Heart left ventricle (tissue), 16 donors: ENCODE data around the gene CDH7. TPM values are rescaled to one million over a fixed set of nuclear protein-coding genes. Genes with fewer than 3 reads are reported as not detected.

ENCODE experiments used
- ATAC-seq, 4 donors: fragments of 200-7000 bp; cut with Tn5 transposase; one replicate each; pipeline ENCODE4 v1.9.1; 2020 to 2022; ENCODE audit warnings: moderate library complexity in 4 of 4, mild to moderate bottlenecking in 3 of 4, moderate number of reproducible peaks in 1 of 4
- DNase-seq, 5 donors: peaks; one replicate each; pipeline ENCODE4 v3.0.0-alpha.2; 2020
- H3K27ac ChIP-seq, 12 donors: fragments of 200-600 bp; sonication (generic) in 4 of 12; one replicate each; pipeline versions ENCODE4 v1.5.0 to v1.8.0; 2016 to 2022; ENCODE audit warnings: mild to moderate bottlenecking in 2 of 12
- H3K27me3 ChIP-seq, 9 donors: fragments of 200-600 bp; sonication (generic) in 2 of 9; one replicate each; pipeline versions ENCODE4 v1.5.1 to v1.8.0; 2016 to 2022; ENCODE audit warnings: mild to moderate bottlenecking in 3 of 9
- H3K36me3 ChIP-seq, 9 donors: fragments of 200-600 bp; sonication (generic) in 2 of 9; one replicate each; pipeline versions ENCODE4 v1.5.0 to v1.8.0; 2018 to 2022; ENCODE audit warnings: mild to moderate bottlenecking in 2 of 9
- H3K4me1 ChIP-seq, 12 donors: fragments of 200-600 bp; sonication (generic) in 4 of 12; one replicate each; pipeline versions ENCODE4 v1.5.0 to v1.8.0; 2016 to 2022; ENCODE audit warnings: mild to moderate bottlenecking in 3 of 12
- H3K4me3 ChIP-seq, 12 donors: fragments of 200-600 bp; sonication (generic) in 4 of 12; one replicate each; pipeline versions ENCODE4 v1.5.0 to v1.8.0; 2017 to 2022; ENCODE audit warnings: mild to moderate bottlenecking in 9 of 12, moderate library complexity in 4 of 12
- H3K9me3 ChIP-seq, 12 donors: fragments of 200-600 bp; sonication (generic) in 4 of 12; one replicate each; pipeline versions ENCODE4 v1.5.0 to v1.8.0; 2016 to 2022; ENCODE audit warnings: mild to moderate bottlenecking in 1 of 12
- POLR2A ChIP-seq, 2 donors: fragments of 450-650 bp; IDR thresholded peaks; one replicate each; pipeline ENCODE4 v1.6.1; 2017; ENCODE audit warnings: antibody characterized with exemption in 2 of 2, mild to moderate bottlenecking in 2 of 2, moderate library complexity in 2 of 2
- WGBS, 4 donors: extraction: QIAGEN DNeasy Blood & Tissue Kit in 2 of 4; methylation state at CpG; one replicate each; pipeline versions ENCODE4 v1.1.5 to v1.1.7; 2013 to 2018; 5-methylcytosine and 5-hydroxymethylcytosine counted together
- intact Hi-C, 10 donors: fragments of 100-400 bp; cut with DNase I; formaldehyde crosslinking; loops; one replicate each; pipeline versions ENCODE4 v1.11.1 to v1.14.2; 2022
- polyA plus RNA-seq, 2 donors: library from polyadenylated mRNA; stranded (reverse); fragments of 200-250 nt; gene quantifications; one replicate each; pipeline ENCODE4 v1.2.3, GENCODE V29; 2013
- total RNA-seq, 9 donors: library from RNA; depleted of rRNA in 2 of 9; stranded (reverse); fragments of >200 nt in 2 of 9; fragmentation: NEBNext Ultra II Directional in 3 of 9; extraction: Animal tissue kit (Norgen Biotek cat#: 25700) in 3 of 9; gene quantifications; one replicate each; pipeline versions ENCODE4 v1.1.0 to v1.2.4, GENCODE V29; 2016 to 2023
- TF ChIP-seq, protein P1 (sequence below), 12 donors: fragments of 200-600 bp; sonication (generic) in 4 of 12; IDR thresholded peaks; one replicate each; pipeline versions ENCODE4 v1.5.0 to v1.8.0; 2018 to 2022; ENCODE audit warnings: antibody characterized with exemption in 12 of 12, mild to moderate bottlenecking in 5 of 12
- donor health status: ischemic (EF 13 %, LVEDD 7.1; RV severe dilation, severe dysfunction).
- donor health status: healthy with polysubstance abuse.
- donor health status: DM: no; HTN: yes; CAD: no.
- donor health status: DM: no; HTN: no; CAD: no.
- donor health status: ischemic (EF 25% LVEDD 6.9; RV normal size, moderate dysfunction).
- donor health status: ischemic (EF 25% LVEDD 5.7; RV mildly dilated, moderate dysfunction).
- donor health status: healthy.
- donor health status: DM: yes; HTN: yes; CAD: no.
- donor health status: ischemic (EF 35%, LVEDD 5.7; RV mildly dilated, moderate dysfunction).
- donor health status: nonischemic (EF 11% LVEDD 7.7; RV severe dilation, severe dysfunction).
- donor health status: DM: yes; HTN: yes; CAD: no.
- donor health status: PGD.
- donor health status: ischemic (EF 29% LVEDD 5.4; RV normal size, mild dysfunction).
- donor health status: nonischemic (EF 23%, LVEDD 6.1; RV moderate dilation, normal function).

Gene CDH7
- total and polyA plus RNA-seq, 11 donors, result 0.04 TPM; not detected in 10

DNA sequence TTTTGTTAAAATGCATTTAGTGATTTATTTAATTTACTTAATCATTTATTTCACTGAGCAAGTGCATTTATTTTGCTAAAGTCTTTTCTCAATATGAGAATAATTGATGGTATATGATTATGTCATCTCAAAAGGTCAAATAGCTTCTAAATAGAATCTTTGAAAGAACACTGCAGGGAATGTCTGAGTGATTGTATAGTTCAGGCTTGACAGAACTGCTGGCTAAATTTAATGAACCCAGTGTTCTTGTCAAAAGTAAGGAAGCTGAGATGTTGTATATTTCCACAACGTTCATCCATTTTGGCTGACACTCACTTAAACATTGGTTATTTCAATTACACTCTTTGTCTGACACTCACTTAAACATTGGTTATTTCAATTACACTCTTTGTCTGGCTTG lies 39.3 kb upstream of the CDH7 start:
- Histone ChIP-seq H3K27ac (no peak overlapping the region), H3K27me3 (no peaks in the 10 kb centered on the region), H3K4me1 (no peaks in the 10 kb centered on the region), H3K9me3 (peaks cover 0 to 8% (median 0%) of the 10 kb centered on the region in 12 donors), H3K36me3 (no peaks in the 10 kb centered on the region), H3K4me3 (no peak overlapping the region)
- intact Hi-C loops, result no loop called here
- no peak for DNase-seq
- no peak for TF ChIP-seq POLR2A (IDR thresholded peaks at IDR 0.05)
- TF ChIP-seq, protein P1, sequence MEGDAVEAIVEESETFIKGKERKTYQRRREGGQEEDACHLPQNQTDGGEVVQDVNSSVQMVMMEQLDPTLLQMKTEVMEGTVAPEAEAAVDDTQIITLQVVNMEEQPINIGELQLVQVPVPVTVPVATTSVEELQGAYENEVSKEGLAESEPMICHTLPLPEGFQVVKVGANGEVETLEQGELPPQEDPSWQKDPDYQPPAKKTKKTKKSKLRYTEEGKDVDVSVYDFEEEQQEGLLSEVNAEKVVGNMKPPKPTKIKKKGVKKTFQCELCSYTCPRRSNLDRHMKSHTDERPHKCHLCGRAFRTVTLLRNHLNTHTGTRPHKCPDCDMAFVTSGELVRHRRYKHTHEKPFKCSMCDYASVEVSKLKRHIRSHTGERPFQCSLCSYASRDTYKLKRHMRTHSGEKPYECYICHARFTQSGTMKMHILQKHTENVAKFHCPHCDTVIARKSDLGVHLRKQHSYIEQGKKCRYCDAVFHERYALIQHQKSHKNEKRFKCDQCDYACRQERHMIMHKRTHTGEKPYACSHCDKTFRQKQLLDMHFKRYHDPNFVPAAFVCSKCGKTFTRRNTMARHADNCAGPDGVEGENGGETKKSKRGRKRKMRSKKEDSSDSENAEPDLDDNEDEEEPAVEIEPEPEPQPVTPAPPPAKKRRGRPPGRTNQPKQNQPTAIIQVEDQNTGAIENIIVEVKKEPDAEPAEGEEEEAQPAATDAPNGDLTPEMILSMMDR (IDR thresholded peaks at IDR 0.05), result no peak
- 41 to 66% (median 46%) methylated on average over 1 of the region's 1 CpG for WGBS, 4 donors
- no peak for ATAC-seq

DNA sequence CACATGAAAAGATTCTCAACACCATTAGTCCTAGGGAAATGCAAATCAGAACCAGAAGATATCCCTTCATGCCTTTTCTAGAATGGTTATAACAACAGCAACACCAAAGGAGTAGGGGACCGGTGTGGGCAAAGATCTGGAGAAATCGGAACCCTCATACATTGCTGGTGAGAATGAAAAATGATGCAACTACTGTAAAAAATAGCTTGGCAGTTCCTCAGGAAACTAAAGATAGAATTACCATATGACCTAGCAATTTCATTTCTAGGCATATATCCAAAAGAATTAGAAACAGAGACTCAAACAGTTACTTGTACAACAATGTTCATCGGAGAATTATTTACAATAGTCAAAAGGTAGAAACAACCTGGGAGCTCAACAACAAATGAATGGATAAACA lies 29.2 kb upstream of the CDH7 start:
- no peak overlapping the region for H3K4me3 ChIP-seq
- TF ChIP-seq POLR2A (IDR thresholded peaks at IDR 0.05), result no peak
- TF ChIP-seq, protein P1 (IDR thresholded peaks at IDR 0.05), result no peak
- WGBS, 4 donors, result 35 to 68% (median 39%) methylated on average over 3 of the region's 3 CpGs

DNA sequence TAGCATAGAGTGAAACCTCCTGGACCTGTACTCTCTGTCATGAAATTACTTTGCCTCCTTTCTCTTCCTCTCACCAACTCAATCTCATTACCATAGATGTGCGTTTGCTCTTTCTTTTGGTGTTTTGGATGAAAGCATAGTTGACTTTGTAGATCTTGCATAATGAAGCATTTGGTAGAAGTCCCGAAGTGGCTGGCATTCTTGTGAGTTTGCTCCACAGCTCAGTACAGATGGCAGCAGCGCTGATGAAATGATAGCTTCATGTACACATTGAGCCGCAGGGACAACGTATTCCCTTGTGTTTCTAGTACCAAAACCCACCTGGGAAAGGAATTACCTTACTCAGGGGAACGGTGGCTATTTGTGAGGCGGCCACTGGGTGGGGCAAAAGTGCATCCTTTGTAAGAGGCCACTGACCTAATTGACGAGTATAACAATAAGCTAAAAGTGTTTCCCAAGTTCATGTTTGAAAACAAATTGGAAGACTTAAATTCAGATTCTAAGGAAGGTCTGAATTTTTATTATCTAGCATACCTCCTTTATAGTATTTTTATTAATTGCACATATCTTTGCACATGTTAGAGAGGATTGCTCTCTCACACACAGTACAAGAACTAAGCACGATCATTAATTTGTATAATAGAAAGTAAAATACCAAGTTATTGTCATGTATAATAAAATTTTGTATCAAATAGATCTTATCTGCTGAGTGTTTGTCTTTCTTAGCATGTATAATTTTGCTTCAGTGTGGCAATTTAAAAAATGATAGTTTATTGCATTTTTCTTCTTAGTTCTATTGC lies 25.4 kb upstream of the CDH7 start:
- 23 to 29% (median 27%) methylated on average over 9 of the region's 9 CpGs for WGBS, 4 donors

More for the DNA sequence above, 29.2 kb upstream of the CDH7 start:
- H3K9me3 ChIP-seq, result peaks cover 0 to 9% (median 0%) of the 10 kb centered on the region in 12 donors
- peaks cover 0 to 3% (median 0%) of the 10 kb centered on the region in 12 donors for H3K4me1 ChIP-seq
- no peaks in the 10 kb centered on the region for H3K36me3 ChIP-seq
- intact Hi-C loops, result loop anchor here in 7 of 10 donors (5.0 to 10.0 kb wide), 2 partner anchors 773 to 776 kb away; no protein-coding TSS in a partner anchor
- no peak overlapping the region for H3K27ac ChIP-seq
- H3K27me3 ChIP-seq, result no peaks in the 10 kb centered on the region
- ATAC-seq (no peak), DNase-seq (no peak)

DNA sequence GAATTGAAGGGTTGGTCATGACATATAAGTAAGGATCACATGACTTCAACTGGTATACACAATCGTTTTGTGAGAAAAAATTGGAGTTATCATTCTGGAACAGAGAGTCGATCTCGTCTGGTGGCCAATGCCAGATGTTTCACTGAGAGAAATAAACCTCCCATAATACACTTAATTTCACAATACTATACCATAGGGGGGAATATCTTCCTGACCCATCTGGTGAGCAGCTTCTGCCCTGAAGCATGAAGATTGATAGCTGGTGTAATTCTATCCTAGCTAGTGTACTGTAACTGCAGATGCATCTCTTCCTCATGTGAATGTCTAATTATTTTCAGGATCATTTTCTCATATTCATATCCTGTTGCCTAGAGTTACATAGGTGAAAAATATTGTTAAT lies 15.7 kb upstream of the CDH7 start:
- no peaks in the 10 kb centered on the region for H3K27me3 ChIP-seq
- H3K36me3 ChIP-seq, result no peaks in the 10 kb centered on the region
- no peak for DNase-seq
- TF ChIP-seq, protein P1 (IDR thresholded peaks at IDR 0.05), result no peak
- TF ChIP-seq POLR2A (IDR thresholded peaks at IDR 0.05), result no peak
- no peaks in the 10 kb centered on the region for H3K4me1 ChIP-seq
- H3K27ac ChIP-seq, result no peak overlapping the region
- H3K4me3 ChIP-seq, result no peak overlapping the region
- no peak for ATAC-seq
- intact Hi-C loops, result no loop called here
- WGBS, 4 donors, result 72 to 81% (median 77%) methylated on average over 3 of the region's 3 CpGs
- H3K9me3 ChIP-seq, result no peaks in the 10 kb centered on the region

More for the DNA sequence above, 25.4 kb upstream of the CDH7 start:
- DNase-seq, result peak in 1 of 5 donors; percentile 30
- H3K4me1 ChIP-seq, result peaks cover 0 to 3% (median 0%) of the 10 kb centered on the region in 12 donors
- peak in 1 of 4 donors; percentile 39 for ATAC-seq
- intact Hi-C loops, result loop anchor here in 8 of 10 donors (5.0 to 10.0 kb wide), 2 partner anchors 769 to 772 kb away; no protein-coding TSS in a partner anchor
- TF ChIP-seq, protein P1 (IDR thresholded peaks at IDR 0.05), result peak in 11 of 12 donors; percentile 19 to 55 (median 38)
- TF ChIP-seq POLR2A (IDR thresholded peaks at IDR 0.05), result no peak
- no peak overlapping the region for H3K27ac ChIP-seq
- no peak overlapping the region for H3K4me3 ChIP-seq
- H3K27me3 ChIP-seq, result no peaks in the 10 kb centered on the region
- no peaks in the 10 kb centered on the region for H3K36me3 ChIP-seq
- H3K9me3 ChIP-seq, result no peaks in the 10 kb centered on the region
